HG03103 (cell line): ENCODE measurements around the gene DPYSL4.
"Not testable (repeated sequence)": the region's sequence is repeated elsewhere in the genome, so short reads cannot be mapped to it uniquely, and the experiment has no call there.

Experiments used
- ATAC-seq: cut with Tn5 transposase; IDR thresholded peaks from one replicate; pipeline ENCODE4 v1.9.1; 2021; ENCODE audit warnings: low read depth; ENCODE audit not compliant: unreplicated experiment

DPYSL4 gene

DNA sequence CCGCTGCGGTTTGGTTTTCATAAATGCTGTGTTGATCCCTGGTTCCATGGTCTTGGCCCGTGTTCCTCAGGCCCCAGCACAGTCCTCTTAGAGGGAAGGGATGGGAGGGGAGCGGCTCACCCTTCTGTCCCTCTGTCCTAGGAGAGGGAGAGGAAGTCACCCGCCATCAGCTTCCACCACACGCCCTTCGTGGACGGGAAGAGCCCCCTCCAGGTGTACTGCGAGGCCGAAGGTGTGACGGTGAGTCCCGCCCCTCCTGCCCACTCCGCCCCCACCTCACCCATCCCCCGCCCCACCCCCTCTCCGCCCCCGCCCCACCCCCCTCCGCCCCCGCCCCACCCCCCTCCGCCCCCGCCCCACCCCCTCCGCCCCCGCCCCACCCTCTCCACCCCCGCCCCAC lies 37.5 kb upstream of the DPYSL4 start:
- no peak for ATAC-seq

DNA sequence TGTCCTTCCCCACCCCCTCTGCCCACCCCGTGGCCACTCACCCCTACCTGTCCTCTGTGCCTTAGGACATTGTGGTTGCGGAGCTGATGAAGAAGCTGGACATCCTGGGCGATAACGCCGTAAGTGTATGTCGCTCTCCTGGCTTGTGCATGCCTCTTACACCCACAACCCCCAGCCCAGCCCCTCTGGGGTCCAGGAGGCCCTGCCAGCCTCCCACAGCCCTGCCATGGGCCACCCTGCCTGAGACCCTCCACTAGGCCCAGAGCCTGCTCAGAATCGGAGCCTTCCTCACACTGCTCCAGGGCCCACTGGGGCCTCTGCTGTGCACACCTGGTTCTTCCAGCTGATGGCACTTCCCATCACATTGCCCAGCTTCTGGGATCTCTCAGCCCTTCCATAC lies 36.8 kb upstream of the DPYSL4 start:
- ATAC-seq = no peak

DNA sequence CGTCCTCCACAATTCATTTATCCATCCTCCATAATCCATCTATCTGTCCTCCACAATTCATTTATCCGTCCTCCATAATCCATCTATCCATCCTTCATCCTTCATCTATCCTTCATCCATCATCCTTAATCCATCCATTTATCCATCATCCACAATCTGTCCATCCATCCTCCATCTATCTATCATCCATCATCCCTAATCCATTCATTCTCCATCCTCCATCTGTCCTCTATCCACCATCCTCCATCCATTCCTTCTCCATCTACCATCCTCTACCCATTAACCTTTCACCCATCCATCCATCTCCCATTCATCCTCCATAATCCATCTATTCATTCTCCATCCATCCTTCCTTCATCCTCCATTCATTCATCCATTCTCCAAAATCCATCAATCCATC lies 36.0 kb upstream of the DPYSL4 start:
- no peak for ATAC-seq

DNA sequence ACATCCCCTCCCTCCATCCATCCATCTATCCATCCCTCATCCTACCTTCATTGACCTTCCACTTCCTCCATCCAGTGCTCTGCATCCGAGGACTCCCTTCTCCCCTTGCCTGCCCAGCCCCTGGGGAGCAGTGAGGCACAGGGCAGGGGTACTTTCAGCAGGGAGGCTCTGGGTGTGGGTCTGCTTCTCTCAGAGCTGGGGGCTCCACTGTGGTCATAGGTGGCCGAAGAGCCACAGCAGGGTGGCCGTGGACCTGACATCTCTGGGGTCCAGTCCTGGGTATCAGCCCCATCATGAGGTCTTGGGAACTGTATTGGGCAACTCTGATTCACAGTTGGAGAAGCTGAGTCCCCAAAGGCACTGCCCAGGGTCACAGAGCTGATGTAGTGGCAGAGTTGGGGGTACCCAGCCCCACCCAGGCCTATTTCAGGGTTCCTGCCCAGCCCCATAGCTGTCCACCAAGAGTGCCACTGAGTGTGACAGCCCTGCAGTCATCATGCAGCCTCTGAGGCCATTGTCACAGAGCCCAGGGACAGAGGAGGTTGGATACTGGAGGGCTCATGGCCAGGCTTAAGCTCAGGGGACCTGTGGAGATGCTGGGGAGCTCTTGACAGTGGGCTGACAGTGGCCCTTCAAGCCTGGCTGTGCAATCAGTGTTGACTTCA lies 35.3 kb upstream of the DPYSL4 start:
- no peak for ATAC-seq

DNA sequence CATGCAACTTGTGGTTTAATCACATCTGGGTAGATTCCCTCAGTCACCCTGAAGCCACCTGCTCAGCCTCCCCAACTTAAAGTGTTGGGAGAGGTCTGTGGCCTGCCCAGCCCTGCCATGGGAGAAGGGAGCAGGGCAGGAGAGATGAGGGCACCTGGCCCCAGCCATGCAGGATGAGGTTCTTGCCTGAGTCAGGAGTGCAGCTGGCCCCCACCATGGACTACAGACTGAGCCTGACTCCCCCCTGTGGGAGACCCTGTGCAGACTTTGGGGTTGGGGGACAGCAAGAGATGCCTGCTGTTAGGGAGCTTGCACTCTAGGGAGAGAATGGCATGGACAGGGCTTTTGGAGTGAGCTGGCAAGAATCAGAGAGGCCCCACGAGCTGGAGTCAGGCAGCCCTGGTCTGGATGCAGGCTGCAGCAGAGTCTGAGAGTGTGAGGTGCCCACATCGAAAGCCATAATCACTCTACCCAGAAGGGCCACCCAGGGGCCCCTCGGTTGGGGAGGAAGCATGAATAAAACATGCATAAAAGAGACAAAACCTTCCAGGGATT lies 34.7 kb upstream of the DPYSL4 start:
- no peak for ATAC-seq

DNA sequence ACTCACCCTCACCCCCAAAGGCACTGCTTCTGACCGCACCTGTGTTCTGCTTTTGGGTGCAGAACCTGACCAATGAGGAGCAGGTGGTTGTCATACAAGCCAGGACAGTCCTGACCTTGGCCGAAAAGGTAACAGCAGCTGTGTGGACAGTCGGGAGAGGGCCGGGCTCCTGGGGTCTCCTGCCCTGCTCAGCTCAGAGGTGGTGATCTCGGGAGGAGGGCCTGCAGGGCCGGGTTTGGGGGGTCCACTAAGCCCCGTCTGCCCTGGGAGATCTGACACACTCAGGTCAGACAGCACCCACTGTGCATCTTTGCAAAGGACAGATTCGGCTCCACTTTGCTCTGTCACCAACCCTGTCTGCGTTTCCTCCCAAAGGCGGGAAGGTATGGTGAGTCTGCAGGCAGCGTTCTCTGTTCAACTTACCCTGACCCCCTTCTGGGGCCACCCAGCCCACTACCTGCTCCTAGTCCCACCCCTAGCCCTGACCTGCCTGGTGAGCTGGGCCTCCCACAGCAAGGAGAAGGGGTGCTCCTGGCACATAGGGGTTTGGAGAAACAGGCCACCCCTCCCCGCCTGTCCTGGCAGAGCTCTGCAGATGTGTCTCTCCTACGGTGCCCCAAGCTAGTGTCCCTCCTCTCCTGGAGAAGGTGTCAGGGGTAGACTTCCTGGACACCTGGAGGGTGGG lies 33.7 kb upstream of the DPYSL4 start:
- no peak for ATAC-seq

DNA sequence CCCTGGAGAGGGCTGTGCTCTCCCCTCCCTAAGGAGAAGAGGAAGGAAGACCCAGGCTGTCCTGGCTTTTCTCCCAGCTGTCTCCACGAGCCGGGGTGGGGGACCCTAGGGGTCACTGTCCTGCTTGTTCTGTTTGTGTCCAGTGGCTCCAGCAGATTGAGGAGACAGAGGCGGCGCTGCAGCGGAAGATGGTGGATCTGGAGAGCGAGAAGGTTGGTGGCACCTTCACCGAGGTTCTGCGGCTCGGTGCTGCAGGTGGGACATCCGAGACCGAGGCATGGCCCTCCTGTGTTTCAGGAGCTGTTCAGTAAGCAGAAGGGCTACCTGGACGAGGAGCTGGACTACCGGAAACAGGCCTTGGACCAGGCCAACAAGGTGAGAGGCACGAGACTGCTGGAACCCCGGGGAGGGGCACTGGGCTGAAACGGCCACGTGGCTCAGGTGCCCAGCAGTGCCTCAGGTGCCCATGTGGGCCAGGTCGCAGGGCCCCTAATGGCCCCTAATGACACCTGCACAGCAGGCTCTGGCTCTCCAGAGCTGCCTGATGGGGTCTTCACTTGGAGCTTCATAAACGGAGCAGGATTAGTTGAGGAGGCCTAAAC lies 33.0 kb upstream of the DPYSL4 start:
- no peak for ATAC-seq

DNA sequence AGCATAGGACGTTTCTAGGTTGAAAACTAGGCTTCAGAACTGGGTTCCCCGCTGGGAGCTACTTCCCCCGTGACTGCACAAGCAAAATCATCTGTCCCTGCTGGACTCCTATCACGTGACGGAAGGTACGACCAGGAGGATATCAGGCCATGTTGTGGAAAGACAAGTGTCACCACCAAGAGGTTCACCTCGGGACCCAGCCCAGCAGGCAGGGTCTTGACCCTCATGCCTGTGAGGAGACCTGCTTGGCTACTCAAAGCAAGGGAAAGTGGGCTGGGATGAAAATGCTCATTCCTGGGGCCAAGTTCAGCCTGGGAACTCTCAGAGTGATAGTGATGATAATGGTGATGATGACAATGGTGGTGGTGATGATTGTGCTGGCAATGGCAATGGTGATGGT lies 32.3 kb upstream of the DPYSL4 start:
- ATAC-seq = no peak

DNA sequence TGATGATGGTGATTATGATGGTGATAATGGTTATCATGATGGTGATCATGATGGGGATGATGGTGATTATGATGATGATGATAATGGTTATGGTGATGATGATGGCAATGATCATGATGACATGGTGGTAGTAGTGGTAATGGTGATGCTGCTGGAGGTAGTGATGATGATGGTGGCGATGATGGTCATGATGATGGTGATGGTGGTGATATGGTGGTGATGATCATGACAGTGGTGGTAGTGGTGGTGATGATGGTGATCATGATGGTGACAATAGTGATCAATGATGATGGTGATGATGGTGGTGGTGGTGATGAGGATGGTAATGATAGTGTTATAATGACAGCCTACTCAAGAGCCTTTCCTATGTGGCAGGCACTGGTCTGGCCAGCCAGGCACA lies 31.8 kb upstream of the DPYSL4 start:
- no peak for ATAC-seq

DNA sequence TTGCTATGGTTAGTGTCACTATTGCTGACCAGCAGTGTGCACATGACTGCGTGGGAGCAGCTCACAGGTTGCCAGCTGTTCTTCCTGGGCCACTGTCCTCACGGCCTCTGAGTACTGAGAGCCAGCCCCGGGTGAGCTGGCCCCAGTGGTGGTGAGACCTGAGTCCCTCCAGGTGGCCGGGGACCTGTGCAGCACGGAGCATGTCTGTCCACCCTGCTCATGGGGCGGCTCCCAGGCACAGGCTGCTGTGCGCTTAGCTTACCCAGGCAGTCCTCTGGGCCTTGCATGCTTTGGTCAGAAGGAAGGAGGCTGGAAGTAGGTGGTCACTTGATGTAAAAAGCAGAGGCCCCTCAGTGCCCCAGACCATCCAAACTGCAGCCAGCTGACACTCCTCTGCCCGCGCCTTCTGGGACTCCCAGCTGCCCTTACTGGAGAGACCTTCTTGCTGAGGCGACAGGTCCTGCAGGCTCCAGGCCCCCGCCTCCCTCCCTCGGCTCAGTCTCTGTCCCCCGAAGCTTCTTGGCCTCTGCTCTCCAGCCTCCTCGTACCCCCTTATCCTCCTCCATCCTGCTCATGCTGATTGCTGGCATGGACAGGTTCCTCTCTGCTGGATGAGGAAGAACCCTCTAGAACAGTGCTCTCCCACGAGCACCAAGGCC lies 30.9 kb upstream of the DPYSL4 start:
- ATAC-seq = no peak

DNA sequence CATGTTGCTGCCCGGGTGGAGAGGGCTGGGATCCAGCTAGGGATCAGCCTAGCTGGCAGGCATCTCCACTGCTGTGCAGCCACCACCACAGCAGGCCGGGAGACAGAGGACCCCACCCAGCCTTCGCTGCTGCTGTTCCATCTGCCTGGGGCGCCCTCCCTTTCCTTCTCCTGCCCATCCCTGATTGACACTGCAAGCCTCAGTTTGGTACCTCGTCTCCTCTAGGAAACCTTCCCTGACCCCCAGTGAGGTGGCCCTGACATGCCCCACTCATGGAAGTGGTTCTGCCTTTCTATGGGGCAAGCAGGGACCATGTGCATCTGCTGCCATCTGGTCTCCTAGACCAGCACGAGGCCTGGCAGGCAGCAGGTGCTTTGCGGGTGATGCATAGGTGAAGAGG lies 30.4 kb upstream of the DPYSL4 start:
- no peak for ATAC-seq

DNA sequence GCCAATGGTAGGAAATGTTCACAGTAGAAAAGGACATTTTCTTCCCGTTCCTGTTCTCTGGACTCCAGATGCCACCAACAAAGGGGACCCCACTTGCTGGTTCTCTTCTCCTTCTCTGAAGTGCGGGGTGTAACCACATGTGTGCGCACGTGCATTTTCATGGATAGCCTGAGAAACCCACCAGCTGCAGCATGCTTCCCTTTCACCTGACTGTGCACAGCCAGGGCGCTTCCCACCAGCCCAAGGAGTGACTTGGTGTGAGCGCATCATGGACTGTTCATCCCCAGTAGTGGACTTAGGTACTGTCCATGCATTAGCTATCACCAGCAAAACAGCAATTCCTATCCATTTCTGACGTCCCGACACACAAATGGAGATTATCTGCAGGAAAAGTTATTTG lies 29.6 kb upstream of the DPYSL4 start:
- no peak for ATAC-seq

DNA sequence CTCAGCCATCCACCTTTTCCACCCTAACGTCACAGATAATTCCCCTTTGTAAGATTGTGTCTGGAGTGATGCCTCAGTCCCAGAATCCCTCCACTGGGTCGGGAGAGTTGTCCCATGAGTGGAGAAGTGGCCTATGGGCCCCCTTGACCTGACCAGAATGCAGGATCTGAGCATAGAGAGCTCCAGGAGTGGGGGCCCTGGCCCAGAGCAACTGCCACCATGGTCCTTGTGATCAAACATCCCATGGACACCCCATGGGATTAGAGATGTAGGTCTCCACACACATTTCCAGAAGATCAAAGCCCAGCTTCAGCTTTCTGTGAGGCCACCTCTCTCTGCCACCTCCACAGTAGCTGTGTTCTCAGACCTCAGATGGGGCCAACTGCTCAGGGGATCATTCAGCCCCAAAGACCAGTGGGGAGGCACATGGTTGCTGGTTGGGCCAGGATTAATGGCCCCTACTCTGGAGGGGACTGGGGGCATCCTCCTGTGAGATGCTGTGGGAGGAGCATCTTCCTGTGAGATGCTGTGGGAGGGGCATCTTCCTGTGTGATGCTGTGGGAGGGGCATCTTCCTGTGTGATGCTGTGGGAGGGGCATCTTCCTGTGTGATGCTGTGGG lies 28.5 kb upstream of the DPYSL4 start:
- ATAC-seq = no peak

DNA sequence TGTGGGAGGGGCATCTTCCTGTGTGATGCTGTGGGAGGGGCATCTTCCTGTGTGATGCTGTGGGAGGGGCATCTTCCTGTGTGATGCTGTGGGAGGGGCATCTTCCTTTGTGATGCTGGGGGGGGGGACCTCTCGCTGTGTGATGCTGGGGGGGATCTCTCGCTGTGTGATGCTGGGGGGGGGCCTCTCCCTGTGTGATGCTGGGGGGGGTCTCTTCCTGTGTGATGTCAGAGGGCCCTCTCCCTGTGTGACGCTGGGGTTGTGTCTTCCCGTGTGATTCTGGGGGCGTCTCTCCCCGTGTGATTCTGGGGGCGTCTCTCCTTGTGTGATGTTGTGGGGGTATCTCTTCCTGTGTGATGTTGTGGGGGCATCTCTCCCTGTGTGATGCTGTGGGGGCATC lies 27.9 kb upstream of the DPYSL4 start:
- no peak for ATAC-seq

DNA sequence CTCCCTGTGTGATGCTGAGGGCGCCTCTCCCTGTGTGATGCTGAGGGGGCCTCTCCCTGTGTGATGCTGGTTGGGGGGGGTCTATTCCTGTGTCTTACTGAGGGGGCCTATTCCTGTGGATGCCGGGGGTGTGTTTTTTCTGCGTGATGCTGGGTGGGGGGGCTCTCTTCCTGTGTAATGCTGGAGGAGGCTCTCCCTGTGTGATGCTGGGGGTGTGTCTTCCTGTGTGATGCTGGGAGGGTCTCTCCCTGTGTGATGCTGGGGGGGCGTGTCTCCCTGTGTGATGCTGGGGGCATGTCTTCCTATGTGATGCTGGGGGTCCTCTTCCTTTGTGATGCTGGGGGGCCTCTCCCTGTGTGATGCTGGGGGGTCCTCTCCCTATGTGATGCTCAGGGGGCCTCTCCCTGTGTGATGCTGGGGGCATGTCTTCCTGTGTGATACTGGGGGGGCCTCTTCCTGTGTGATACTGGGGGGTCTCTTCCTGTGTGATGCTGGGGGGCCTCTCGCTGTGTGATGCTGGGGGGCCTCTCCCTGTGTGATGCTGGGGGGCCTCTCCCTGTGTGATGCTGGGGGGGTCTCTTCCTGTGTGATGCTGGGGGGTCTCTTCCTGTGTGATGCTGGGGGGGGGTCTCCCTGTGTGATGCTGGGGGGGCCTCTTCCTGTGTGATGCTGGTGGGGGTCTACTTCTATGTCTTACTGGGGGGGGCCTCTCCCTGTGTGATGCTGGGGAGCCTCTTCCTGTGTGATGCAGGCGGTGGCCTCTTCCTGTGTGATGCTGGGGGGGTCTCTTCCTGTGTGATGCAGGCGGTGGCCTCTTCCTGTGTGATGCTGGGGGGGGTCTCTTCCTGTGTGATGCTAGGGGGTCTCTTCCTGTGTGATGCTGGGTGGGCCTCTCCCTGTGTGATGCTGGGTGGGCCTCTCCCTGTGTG lies 27.2 kb upstream of the DPYSL4 start:
- ATAC-seq = not testable (repeated sequence)

DNA sequence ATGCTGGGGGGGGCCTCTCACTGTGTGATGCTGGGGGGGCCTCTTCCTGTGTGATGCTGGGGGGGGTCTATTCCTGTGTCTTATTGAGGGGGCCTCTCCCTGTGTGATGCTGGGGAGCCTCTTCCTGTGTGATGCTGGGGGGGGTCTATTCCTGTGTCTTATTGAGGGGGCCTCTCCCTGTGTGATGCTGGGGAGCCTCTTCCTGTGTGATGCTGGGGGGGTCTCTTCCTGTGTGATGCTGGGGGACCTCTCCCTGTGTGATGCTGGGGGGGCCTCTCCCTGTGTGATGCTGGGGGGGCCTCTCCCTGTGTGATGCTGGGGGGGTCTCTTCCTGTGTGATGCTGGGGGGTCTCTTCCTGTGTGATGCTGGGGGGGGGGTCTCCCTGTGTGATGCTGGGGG lies 26.5 kb upstream of the DPYSL4 start:
- not testable (repeated sequence) for ATAC-seq

DNA sequence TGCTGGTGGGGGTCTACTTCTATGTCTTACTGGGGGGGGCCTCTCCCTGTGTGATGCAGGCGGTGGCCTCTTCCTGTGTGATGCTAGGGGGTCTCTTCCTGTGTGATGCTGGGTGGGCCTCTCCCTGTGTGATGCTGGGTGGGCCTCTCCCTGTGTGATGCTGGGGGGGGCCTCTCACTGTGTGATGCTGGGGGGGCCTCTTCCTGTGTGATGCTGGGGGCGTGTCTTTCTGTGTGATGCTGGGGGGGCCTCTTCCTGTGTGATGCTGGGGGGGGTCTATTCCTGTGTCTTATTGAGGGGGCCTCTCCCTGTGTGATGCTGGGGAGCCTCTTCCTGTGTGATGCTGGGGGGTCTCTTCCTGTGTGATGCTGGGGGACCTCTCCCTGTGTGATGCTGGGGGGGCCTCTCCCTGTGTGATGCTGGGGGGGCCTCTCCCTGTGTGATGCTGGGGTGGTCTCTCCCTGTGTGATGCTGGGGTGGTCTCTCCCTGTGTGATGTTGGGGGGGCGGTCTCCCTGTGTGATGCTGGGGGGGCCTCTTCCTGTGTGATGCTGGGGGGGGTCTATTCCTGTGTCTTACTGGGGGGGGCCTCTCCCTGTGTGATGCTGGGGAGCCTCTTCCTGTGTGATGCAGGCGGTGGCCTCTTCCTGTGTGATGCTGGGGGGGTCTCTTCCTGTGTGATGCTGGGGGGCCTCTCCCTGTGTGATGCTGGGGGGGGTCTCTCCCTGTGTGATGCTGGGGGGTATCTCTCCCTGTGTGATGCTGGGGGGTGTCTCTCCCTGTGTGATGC lies 25.7 kb upstream of the DPYSL4 start:
- ATAC-seq = not testable (repeated sequence)

DNA sequence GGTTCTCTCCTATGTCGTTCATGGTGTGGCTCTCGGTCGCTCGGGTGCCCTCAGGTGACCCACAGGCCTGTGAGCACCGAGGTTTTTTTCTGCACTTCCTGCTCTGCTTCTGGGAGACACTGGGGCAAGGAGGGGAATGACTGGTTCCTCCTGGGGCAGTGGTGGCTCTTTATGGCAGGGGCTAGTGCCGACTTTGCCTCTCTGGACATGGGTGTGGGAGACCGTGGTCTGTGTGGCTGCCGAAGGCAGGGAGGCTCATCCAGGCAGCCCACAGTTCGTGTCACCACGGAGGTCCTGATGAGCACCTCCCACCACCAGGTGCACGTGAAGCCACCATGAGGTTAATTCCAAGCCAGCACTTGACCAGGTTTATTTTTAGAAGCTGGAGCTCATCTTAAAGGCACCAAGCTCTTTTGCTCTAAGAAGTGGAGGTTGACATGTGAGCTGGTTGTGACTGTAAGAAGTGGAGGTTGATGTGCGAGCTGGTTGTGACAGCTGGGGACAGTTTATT lies 24.7 kb upstream of the DPYSL4 start:
- ATAC-seq = no peak
